K562 (cell line): ENCODE results near the gene ST7. TPM values are rescaled to one million over a fixed set of nuclear protein-coding genes. Genes with fewer than 3 reads are reported as not detected.
A peak's percentile ranks its signal among the peaks of the same experiment; 100 is the strongest.

ENCODE experiments used
- ATAC-seq: fragments of 200-7000 bp; cut with Tn5 transposase; 3 replicates; pipeline ENCODE4 v1.9.1; 2020; ENCODE audit warnings: moderate library complexity
- BruUV-seq: library from RNA; stranded (reverse); fragments of 400-500 nt; replicated peaks from 2 replicates; lab custom pipeline; 2021; lab: Mats Ljungman, UMichigan
- CTCF ChIA-PET: fragments of 300-600 bp; formaldehyde crosslinking; extraction: SDS; loops from one replicate; lab custom pipeline; 2021; ENCODE audit warnings: low intra/inter-chr PET ratio; lab: Yijun Ruan, JAX
- POLR2A ChIA-PET: fragments of 300-600, 350-650 bp; sonication (Branson Sonifier 250); formaldehyde crosslinking; extraction: SDS; loops from one replicate; lab custom pipeline; 2021; ENCODE audit warnings: antibody characterized with exemption, inconsistent platforms; lab: Yijun Ruan, JAX
- DNase-seq, 4 experiments: peaks; one replicate each; pipeline versions ENCODE4 v3.0.0 to v3.0.0-alpha.2; 2011 to 2018; ENCODE audit warnings: low spot score in 3 of 4, mixed read lengths in 3 of 4; ENCODE audit errors: extremely low read depth in 1 of 4
- FAIRE-seq: peaks from 2 replicates; lab custom pipeline; 2011; peaks lifted over from hg19 to GRCh38; lab: Jason Lieb, UNC
- H2AFZ ChIP-seq: 2 replicates; pipeline ENCODE4 v1.6.0; 2011; ENCODE audit warnings: low read depth, low read length, control low read depth, inconsistent platforms
- H3K27ac ChIP-seq: fragments of 200-600 bp; 3 replicates; pipeline ENCODE4 v1.8.0; 2011; ENCODE audit warnings: low read depth, mild to moderate bottlenecking, control low read depth, inconsistent platforms, low read length, moderate library complexity, mixed read lengths; ENCODE audit errors: extremely low read depth
- H3K27me3 ChIP-seq, 2 experiments: fragments of 300-600 bp in 1 of 2; 2 replicates in 1 of 2; 3 replicates in 1 of 2; pipeline versions ENCODE4 v1.6.0 to v1.8.0; 2011; ENCODE audit warnings: inconsistent platforms in 2 of 2, low read length in 2 of 2, mild to moderate bottlenecking in 1 of 2, mixed read lengths in 1 of 2, moderate library complexity in 1 of 2; ENCODE audit not compliant: control insufficient read depth in 2 of 2, insufficient read depth in 2 of 2
- H3K36me3 ChIP-seq: fragments of 300-600 bp; 3 replicates; pipeline ENCODE4 v1.8.0; 2011; ENCODE audit warnings: mild to moderate bottlenecking, low read length, inconsistent platforms; ENCODE audit not compliant: control insufficient read depth, insufficient read depth
- H3K4me1 ChIP-seq, 2 experiments: fragments of 200-600 bp in 1 of 2; replicated peaks in 1 of 2; 2 replicates in 1 of 2; 3 replicates in 1 of 2; pipeline versions ENCODE4 v1.5.1 to v1.8.0; 2011; ENCODE audit warnings: inconsistent platforms in 2 of 2, low read length in 2 of 2, mild to moderate bottlenecking in 1 of 2, mixed read lengths in 1 of 2, moderate library complexity in 1 of 2; ENCODE audit not compliant: control insufficient read depth in 2 of 2, insufficient read depth in 2 of 2
- H3K4me2 ChIP-seq: 2 replicates; pipeline ENCODE4 v1.6.1; 2011; ENCODE audit warnings: low read length, control low read depth, inconsistent platforms, mixed read lengths; ENCODE audit not compliant: insufficient read depth
- H3K4me3 ChIP-seq: fragments of 200-600 bp; sonication (generic), shearing (Covaris generic); 2 replicates; pipeline ENCODE4 v1.5.1; 2016; ENCODE audit warnings: control low read depth, inconsistent platforms
- H3K79me2 ChIP-seq: fragments of 200-600 bp; 3 replicates; pipeline ENCODE4 v1.8.0; 2011; ENCODE audit warnings: low read length, inconsistent platforms; ENCODE audit not compliant: control insufficient read depth, insufficient read depth
- H3K9ac ChIP-seq, 2 experiments: 2 replicates each; pipeline versions ENCODE4 v1.6.0 to v1.6.1; 2011; ENCODE audit warnings: low read depth in 2 of 2, low read length in 2 of 2, control low read depth in 1 of 2, inconsistent platforms in 1 of 2, mild to moderate bottlenecking in 1 of 2, mixed read lengths in 1 of 2; ENCODE audit not compliant: insufficient read depth in 1 of 2
- H3K9me1 ChIP-seq: one replicate; pipeline ENCODE4 v1.6.0; 2011; ENCODE audit warnings: inconsistent platforms, mild to moderate bottlenecking, low read length, moderate library complexity; ENCODE audit not compliant: control insufficient read depth, insufficient read depth
- H3K9me3 ChIP-seq: replicated peaks from 2 replicates; pipeline ENCODE4 v1.5.1; 2011; ENCODE audit warnings: low read depth, low read length, inconsistent platforms; ENCODE audit not compliant: control insufficient read depth, insufficient read depth
- H4K20me1 ChIP-seq: replicated peaks from 2 replicates; pipeline ENCODE4 v1.6.1; 2011; ENCODE audit warnings: low read length, inconsistent platforms, mixed read lengths; ENCODE audit not compliant: control insufficient read depth, insufficient read depth
- DEAF1 ChIP-seq: fragments of 450-650 bp; formaldehyde crosslinking; IDR thresholded peaks from 2 replicates; pipeline ENCODE4 v1.4.0; 2020; ENCODE audit warnings: mild to moderate bottlenecking, moderate library complexity
- GATAD2B ChIP-seq: fragments of 450-650 bp; IDR thresholded peaks from 2 replicates; pipeline ENCODE4 v1.6.1; 2017; ENCODE audit warnings: mild to moderate bottlenecking, borderline replicate concordance
- KDM4B ChIP-seq, 2 experiments: fragments of 450-650 bp in 1 of 2; sonication (generic) in 1 of 2; IDR thresholded peaks; 2 replicates each; pipeline ENCODE4 v1.6.1; 2016 to 2017; ENCODE audit warnings: borderline replicate concordance in 2 of 2, antibody characterized with exemption in 1 of 2, low read depth in 1 of 2, mild to moderate bottlenecking in 1 of 2
- MGA ChIP-seq: fragments of 450-650 bp; IDR thresholded peaks from 2 replicates; pipeline ENCODE4 v1.6.1; 2016; ENCODE audit warnings: mild to moderate bottlenecking, moderate library complexity
- POLR2H ChIP-seq: IDR thresholded peaks from 2 replicates; pipeline ENCODE4 v1.6.1; 2016; ENCODE audit warnings: missing genetic modification characterization, low read depth, mild to moderate bottlenecking, control low read depth, missing compliant biosample characterization, moderate library complexity
- RFX5 ChIP-seq: IDR thresholded peaks from 2 replicates; pipeline ENCODE4 v1.6.1; 2011; ENCODE audit warnings: low read depth, mild to moderate bottlenecking, improper control_type of control experiment, low read length
- TRIM24 ChIP-seq, 2 experiments: fragments of 450-650 bp; IDR thresholded peaks; 2 replicates each; pipeline ENCODE4 v1.6.1; 2016
- ZFX ChIP-seq: sonication (generic); formaldehyde crosslinking; IDR thresholded peaks from 2 replicates; pipeline ENCODE4 v1.8.0; 2022; ENCODE audit warnings: mild to moderate bottlenecking, missing genetic modification reagents, moderate library complexity
- ZNF780A ChIP-seq: fragments of 250-450 bp; sonication (Bioruptor Pico); IDR thresholded peaks from 2 replicates; pipeline ENCODE4 v1.5.0; 2021; ENCODE audit warnings: mild to moderate bottlenecking
- WGBS: fragments of 100-300 bp; shearing (Covaris generic); methylation state at CpG from one replicate; pipeline ENCODE4 v1.1.6; 2016; ENCODE audit warnings: low coverage, mixed read lengths; ENCODE audit not compliant: insufficient coverage; ENCODE audit errors: missing lambda C conversion rate; 5-methylcytosine and 5-hydroxymethylcytosine counted together
- in situ Hi-C: fragments of 300-500 bp; cut with MboI; formaldehyde crosslinking; loops from 4 replicates; pipeline ENCODE4 v1.15.0; 2018; ENCODE audit warnings: inconsistent platforms, mixed read lengths
- intact Hi-C: fragments of 100-400 bp; cut with micrococcal nuclease; formaldehyde crosslinking; loops from 2 replicates; pipeline ENCODE4 v1.14.2; 2022
- polyA plus RNA-seq, 8 experiments: library from polyadenylated mRNA; depleted of rRNA in 4 of 8; stranded (reverse) in 5 of 8; unstranded in 3 of 8; fragments of >200 nt; fragmentation: Nextera tagmentation in 2 of 8; fragmentation: Illumina TruSeq in 1 of 8; extraction: Ambion mirVana in 2 of 8; extraction: Trizol in 1 of 8; gene quantifications; 2 replicates each; pipeline versions ENCODE4 v1.2.1 to v1.2.3, GENCODE V29; 2011 to 2014; ENCODE audit warnings: inconsistent platforms in 1 of 8, missing spikeins in 1 of 8
- total RNA-seq, 7 experiments: library from RNA; depleted of rRNA in 6 of 7; stranded (reverse); fragments of >200 nt in 6 of 7; fragmentation: Illumina TruSeq in 2 of 7; extraction: Trizol in 2 of 7; gene quantifications; 2 replicates each; pipeline versions ENCODE4 v1.2.1 to v1.2.3, GENCODE V29; 2011 to 2021; ENCODE audit warnings: low replicate concordance in 1 of 7

Gene ST7
- total and polyA plus RNA-seq, 9 of the 15 experiments (the other 6 are each of a cell fraction or from before 2014, with no cell fraction given): 23.9 to 56.3 (median 36.9) TPM

- ChIA-PET POLR2A (interaction anchor here (1.0 to 1.5 kb wide), 5 partner anchors 12 to 31 kb away, joined by 3 to 10 read pairs (median 5); no protein-coding TSS in a partner anchor), CTCF (interaction anchor here (0.5 to 7.9 kb wide), 8 partner anchors 13 to 143 kb away, joined by 3 to 143 read pairs (median 3); no protein-coding TSS in a partner anchor)
- no TSS peak for BruUV-seq
- peak; percentile 58 to 69 (median 66) for DNase-seq
- no peaks in the 10 kb centered on the region for H3K79me2 ChIP-seq
- intact Hi-C loops: loop anchor here (1.0 to 5.0 kb wide), 2 partner anchors 55 to 397 kb away; no protein-coding TSS in a partner anchor
- H3K9ac ChIP-seq: no peak overlapping the region
- FAIRE-seq: peak; percentile 56
- H2AFZ ChIP-seq: no peak overlapping the region
- no peaks in the 10 kb centered on the region for H3K9me3 ChIP-seq
- no peaks in the 10 kb centered on the region for H3K27me3 ChIP-seq
- no peaks in the 10 kb centered on the region for H4K20me1 ChIP-seq
- H3K9me1 ChIP-seq: no peaks in the 10 kb centered on the region
- H3K4me1 ChIP-seq: no peaks in the 10 kb centered on the region; a peak in 1 of 5 replicates
- H3K27ac ChIP-seq: no peak overlapping the region
- WGBS: 7% methylated on average over 2 of the region's 2 CpGs
- H3K4me3 ChIP-seq: no peak overlapping the region
- ATAC-seq: peak; percentile 83
- H3K36me3 ChIP-seq: no peaks in the 10 kb centered on the region
- H3K4me2 ChIP-seq: no peak overlapping the region
- in situ Hi-C loops: loop anchor here (5.0 kb wide), 1 partner anchor 142 kb away; no protein-coding TSS in a partner anchor
- TF ChIP-seq RFX5: 0 out of 2 replicates have a peak, but pooled peaks have one; percentile 51
- TF ChIP-seq DEAF1 (CRISPR knock-in tag): peak; percentile 80
- TF ChIP-seq POLR2H: peak; percentile 35; the same call in 1 of the 2 replicates
- TF ChIP-seq ZNF780A (CRISPR knock-in tag): no peak
- TF ChIP-seq TRIM24 (IDR thresholded peaks at IDR 0.05): no peak
- TF ChIP-seq KDM4B (IDR thresholded peaks at IDR 0.05; ENCODE audit: borderline replicate concordance in 2 of 2, low read depth in 1 of 2): 0 out of 4 replicates have a peak, but pooled peaks of 1 of the 2 experiments have one; percentile 81
- 0 out of 2 replicates have a peak, but pooled peaks have one; percentile 46 for TF ChIP-seq GATAD2B
- TF ChIP-seq MGA: peak; percentile 24; the same call in 1 of the 2 replicates
- no peak for TF ChIP-seq ZFX (CRISPR knock-in tag)
Observed at GRCh38 chr7:116984917-116985316, 31.6 kb downstream of the ST7 start.
